Activated CD4-positive, alpha-beta T cell treated with anti-CD3 and anti-CD28 coated beads, Interleukin-2, amount 10 ng/mL, durations not matched to agents 7 days and 5 days (primary cell): ENCODE results near the gene PCMT1. TPM values are rescaled to one million over a fixed set of nuclear protein-coding genes. Genes with fewer than 3 reads are reported as not detected.

Experiments
- total RNA-seq, 2 experiments: library from RNA; stranded (reverse); gene quantifications; one replicate each; pipeline ENCODE4 v1.2.3, GENCODE V29; 2021

Gene PCMT1
- total RNA-seq, 2 experiments from 2014 or later = 86.2 to 93.9 TPM

Other genes with a start within 250 kb of the PCMT1 start
- gene PPIL4, start 203.7 kb upstream of the PCMT1 start, total RNA-seq = 10 to 100 TPM; 17.6 to 20.1 TPM
- gene GINM1, start 183.4 kb upstream of the PCMT1 start, total RNA-seq = 10 to 100 TPM; 18.7 to 21.1 TPM
- gene KATNA1, start 101.0 kb upstream of the PCMT1 start, total RNA-seq = 10 to 100 TPM; 24.7 to 27.2 TPM
- gene LATS1, start 31.6 kb upstream of the PCMT1 start, total RNA-seq = 10 to 100 TPM; 34.9 to 37.3 TPM
- 10 to 100 TPM; 59.9 to 74.6 TPM for gene NUP43, start 3.2 kb upstream of the PCMT1 start, total RNA-seq
- 1 to 10 TPM; 6.5 to 7.4 TPM for gene LRP11, start 114.6 kb downstream of the PCMT1 start, total RNA-seq
- not detected for gene RAET1E, start 148.4 kb downstream of the PCMT1 start, total RNA-seq
- gene RAET1G, start 173.4 kb downstream of the PCMT1 start, total RNA-seq = not detected
- under 1 TPM; 0.40 to 0.50 TPM for gene ULBP2, start 192.3 kb downstream of the PCMT1 start, total RNA-seq
- gene ULBP1, start 214.2 kb downstream of the PCMT1 start, total RNA-seq = under 1 TPM; 0.55 to 0.67 TPM